ENCODE results near the gene FOXO6. TPM values are rescaled to one million over a fixed set of nuclear protein-coding genes. Genes with fewer than 3 reads are reported as not detected.

Gene FOXO6
- polyA plus RNA-seq, 1 donor (not counting 4 experiments of a cell fraction or from before 2014, with no cell fraction given), result not detected

DNA sequence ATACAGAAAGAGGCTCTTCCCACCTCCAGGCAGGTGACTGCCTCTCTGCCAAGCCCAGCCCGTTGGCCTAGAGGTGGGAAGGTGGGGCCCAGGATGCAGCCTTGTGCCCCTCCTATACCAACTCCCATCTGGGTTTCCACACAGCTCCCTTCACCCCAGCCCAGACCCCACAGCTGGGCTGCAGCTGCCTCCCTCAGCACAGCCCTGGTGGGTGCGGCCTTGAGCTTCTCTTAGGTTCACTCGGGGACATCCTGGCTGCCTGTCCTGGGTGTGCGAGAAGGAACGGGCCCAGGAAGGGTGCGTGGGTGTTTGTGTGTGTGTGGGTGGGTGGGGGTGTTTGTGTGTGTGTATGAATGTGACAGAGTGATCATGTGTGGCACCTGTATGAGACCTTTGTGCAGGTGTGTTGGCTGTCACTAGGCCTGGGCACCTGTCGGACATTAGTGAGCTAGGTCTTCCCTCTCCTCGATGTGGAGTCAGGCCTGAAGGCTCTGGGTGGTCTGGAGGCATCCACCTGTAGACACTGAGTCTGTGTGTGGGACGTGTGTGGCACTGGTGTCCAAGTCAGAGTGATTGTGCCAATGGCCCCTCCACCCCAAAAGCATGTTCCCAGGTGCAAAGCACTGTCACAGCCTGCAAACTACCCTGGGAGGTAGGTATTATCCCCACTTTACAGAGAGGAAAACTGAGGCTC, 30.7 kb downstream of the FOXO6 start:
- no peak overlapping the region for H2AFZ ChIP-seq (ENCODE audit: control insufficient read depth, low read length)
- no peaks in the 10 kb centered on the region for H3K4me1 ChIP-seq (ENCODE audit: control insufficient read depth, extremely low read depth, insufficient read depth, low read length)
- peaks cover 43% of the 10 kb centered on the region for H3K27me3 ChIP-seq (ENCODE audit: control insufficient read depth, extremely low read depth, insufficient read depth, low read length)
- TF ChIP-seq, protein P1, sequence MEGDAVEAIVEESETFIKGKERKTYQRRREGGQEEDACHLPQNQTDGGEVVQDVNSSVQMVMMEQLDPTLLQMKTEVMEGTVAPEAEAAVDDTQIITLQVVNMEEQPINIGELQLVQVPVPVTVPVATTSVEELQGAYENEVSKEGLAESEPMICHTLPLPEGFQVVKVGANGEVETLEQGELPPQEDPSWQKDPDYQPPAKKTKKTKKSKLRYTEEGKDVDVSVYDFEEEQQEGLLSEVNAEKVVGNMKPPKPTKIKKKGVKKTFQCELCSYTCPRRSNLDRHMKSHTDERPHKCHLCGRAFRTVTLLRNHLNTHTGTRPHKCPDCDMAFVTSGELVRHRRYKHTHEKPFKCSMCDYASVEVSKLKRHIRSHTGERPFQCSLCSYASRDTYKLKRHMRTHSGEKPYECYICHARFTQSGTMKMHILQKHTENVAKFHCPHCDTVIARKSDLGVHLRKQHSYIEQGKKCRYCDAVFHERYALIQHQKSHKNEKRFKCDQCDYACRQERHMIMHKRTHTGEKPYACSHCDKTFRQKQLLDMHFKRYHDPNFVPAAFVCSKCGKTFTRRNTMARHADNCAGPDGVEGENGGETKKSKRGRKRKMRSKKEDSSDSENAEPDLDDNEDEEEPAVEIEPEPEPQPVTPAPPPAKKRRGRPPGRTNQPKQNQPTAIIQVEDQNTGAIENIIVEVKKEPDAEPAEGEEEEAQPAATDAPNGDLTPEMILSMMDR (optimal IDR thresholded peaks at IDR 0.05 in 1 of 3, IDR thresholded peaks at IDR 0.05 in 1 of 3, conservative IDR thresholded peaks at IDR 0.05 in 1 of 3; ENCODE audit: extremely low read depth in 1 of 3, insufficient read depth in 2 of 3, low read length in 3 of 3), result no peak
- TF ChIP-seq EZH2 (IDR thresholded peaks at IDR 0.05; ENCODE audit: low read length), result no peak
- no peak overlapping the region for H3K27ac ChIP-seq (ENCODE audit: control insufficient read depth, insufficient read depth, low read length)
- no peaks in the 10 kb centered on the region for H4K20me1 ChIP-seq (ENCODE audit: control insufficient read depth, extremely low read depth, insufficient read depth, low read length)
- dilution Hi-C loops (cut with MboI; ENCODE audit: extremely low pct_ligation_motif_present, low sequenced_read_pairs), result no loop called here
- no peaks in the 10 kb centered on the region for H3K79me2 ChIP-seq (ENCODE audit: control insufficient read depth, insufficient read depth, low read length)
- no peak overlapping the region for H3K4me2 ChIP-seq (ENCODE audit: control insufficient read depth, extremely low read depth, insufficient read depth, low read depth, low read length)
- H3K9me1 ChIP-seq (ENCODE audit: control insufficient read depth, extremely low read depth, insufficient read depth, low read length), result no peaks in the 10 kb centered on the region
- FAIRE-seq, result no peak
- no peaks in the 10 kb centered on the region for H3K9me3 ChIP-seq (ENCODE audit: control insufficient read depth, low read depth, low read length)
- H3K36me3 ChIP-seq (ENCODE audit: control insufficient read depth in 2 of 2, extremely low read depth in 1 of 2, insufficient read depth in 2 of 2, low read length in 2 of 2), result no peaks in the 10 kb centered on the region
- DNase-seq (ENCODE audit: low read depth, low spot score), result no peak
- no peak overlapping the region for H3K9ac ChIP-seq (ENCODE audit: control insufficient read depth, extremely low read depth, insufficient read depth, low read length)
- H3K4me3 ChIP-seq (ENCODE audit: control insufficient read depth in 2 of 3, extremely low read depth in 1 of 3, insufficient read depth in 2 of 3, low read depth in 1 of 3, low read length in 3 of 3), result no peak overlapping the region

- Histone ChIP-seq H3K27ac (ENCODE audit: control insufficient read depth, insufficient read depth, low read length) (no peak overlapping the region), H3K9me3 (ENCODE audit: control insufficient read depth, low read depth, low read length) (no peaks in the 10 kb centered on the region), H3K9me1 (ENCODE audit: control insufficient read depth, extremely low read depth, insufficient read depth, low read length) (no peaks in the 10 kb centered on the region), H3K4me3 (ENCODE audit: control insufficient read depth in 2 of 3, extremely low read depth in 1 of 3, insufficient read depth in 2 of 3, low read depth in 1 of 3, low read length in 3 of 3) (no peak overlapping the region), H3K27me3 (ENCODE audit: control insufficient read depth, extremely low read depth, insufficient read depth, low read length) (peaks cover 39% of the 10 kb centered on the region), H3K4me1 (ENCODE audit: control insufficient read depth, extremely low read depth, insufficient read depth, low read length) (no peaks in the 10 kb centered on the region), H3K79me2 (ENCODE audit: control insufficient read depth, insufficient read depth, low read length) (no peaks in the 10 kb centered on the region), H4K20me1 (ENCODE audit: control insufficient read depth, extremely low read depth, insufficient read depth, low read length) (no peaks in the 10 kb centered on the region), H3K4me2 (ENCODE audit: control insufficient read depth, extremely low read depth, insufficient read depth, low read depth, low read length) (no peak overlapping the region), H3K9ac (ENCODE audit: control insufficient read depth, extremely low read depth, insufficient read depth, low read length) (no peak overlapping the region), H2AFZ (ENCODE audit: control insufficient read depth, low read length) (no peak overlapping the region), H3K36me3 (ENCODE audit: control insufficient read depth in 2 of 2, extremely low read depth in 1 of 2, insufficient read depth in 2 of 2, low read length in 2 of 2) (no peaks in the 10 kb centered on the region)
- DNase-seq (ENCODE audit: low read depth, low spot score), result no peak
- FAIRE-seq, result no peak
- TF ChIP-seq, protein P1 (optimal IDR thresholded peaks at IDR 0.05 in 1 of 3, IDR thresholded peaks at IDR 0.05 in 1 of 3, conservative IDR thresholded peaks at IDR 0.05 in 1 of 3; ENCODE audit: extremely low read depth in 1 of 3, insufficient read depth in 2 of 3, low read length in 3 of 3), result no peak
- TF ChIP-seq EZH2 (IDR thresholded peaks at IDR 0.05; ENCODE audit: low read length), result no peak
- dilution Hi-C loops (cut with MboI; ENCODE audit: extremely low pct_ligation_motif_present, low sequenced_read_pairs), result no loop called here
These were observed 31.3 kb downstream of the FOXO6 start for GRCh38 chr1:41392528-41392924.
